ENCODE data around the gene LOXL4. TPM values are rescaled to one million over a fixed set of nuclear protein-coding genes. Genes with fewer than 3 reads are reported as not detected.

LOXL4 gene
- total and polyA plus RNA-seq, 2 experiments from 2014 or later, result 32.7 to 34.4 TPM

- TF ChIP-seq CTCF (IDR thresholded peaks at IDR 0.05; ENCODE audit: poor library complexity) (no peak), EZH2phosphoT487 (IDR thresholded peaks at IDR 0.05; ENCODE audit: low read depth, severe bottlenecking, unreplicated experiment) (no peak), EZH2 (IDR thresholded peaks at IDR 0.05; ENCODE audit: borderline replicate concordance) (no peak)
- 100% methylated on average over 2 of the region's 2 CpGs for WGBS (ENCODE audit: low lambda C conversion rate, missing lambda C conversion rate)
- Histone ChIP-seq H3K27ac (no peak overlapping the region), H3K4me1 (ENCODE audit: insufficient read depth) (no peaks in the 10 kb centered on the region), H3K36me3 (replicated peaks; ENCODE audit: insufficient read depth, low read depth) (no peaks in the 10 kb centered on the region), H4K20me1 (ENCODE audit: insufficient read depth, poor library complexity, severe bottlenecking) (peaks cover 4% of the 10 kb centered on the region), H3K4me2 (no peak overlapping the region), H3K4me3 (no peak overlapping the region), H3K27me3 (no peaks in the 10 kb centered on the region), H2AFZ (no peak overlapping the region), H3K79me2 (peaks cover 10% of the 10 kb centered on the region), H3K9me3 (ENCODE audit: low read depth) (no peaks in the 10 kb centered on the region), H3K9me2 (replicated peaks; ENCODE audit: insufficient read depth) (no peaks in the 10 kb centered on the region)
- no peak for DNase-seq (ENCODE audit: low spot score)
These were observed 59.1 kb downstream of the LOXL4 start for GRCh38 chr10:98208925-98209324.

- 99% methylated on average over 2 of the region's 2 CpGs for WGBS (ENCODE audit: low lambda C conversion rate, missing lambda C conversion rate)
- H3K9me3 ChIP-seq (ENCODE audit: low read depth), result no peaks in the 10 kb centered on the region
- H3K4me2 ChIP-seq, result no peak overlapping the region
- DNase-seq (ENCODE audit: low spot score), result no peak
- H3K27me3 ChIP-seq, result no peaks in the 10 kb centered on the region
- H3K79me2 ChIP-seq, result peaks cover 7% of the 10 kb centered on the region
- H3K27ac ChIP-seq, result no peak overlapping the region
- H2AFZ ChIP-seq, result no peak overlapping the region
- H3K4me3 ChIP-seq, result no peak overlapping the region
- no peaks in the 10 kb centered on the region for H3K4me1 ChIP-seq (ENCODE audit: insufficient read depth)
- H4K20me1 ChIP-seq (ENCODE audit: insufficient read depth, poor library complexity, severe bottlenecking), result peaks cover 4% of the 10 kb centered on the region
- no peaks in the 10 kb centered on the region for H3K9me2 ChIP-seq (replicated peaks; ENCODE audit: insufficient read depth)
- TF ChIP-seq CTCF (IDR thresholded peaks at IDR 0.05; ENCODE audit: poor library complexity), result no peak
- no peak for TF ChIP-seq EZH2 (IDR thresholded peaks at IDR 0.05; ENCODE audit: borderline replicate concordance)
- H3K36me3 ChIP-seq (replicated peaks; ENCODE audit: insufficient read depth, low read depth), result no peaks in the 10 kb centered on the region
These were observed 62.6 kb downstream of the LOXL4 start for GRCh38 chr10:98205351-98205750.

GRCh38 chr10:98202378-98202777 is 65.6 kb downstream of the LOXL4 start:
- Histone ChIP-seq H3K4me3 (no peak overlapping the region), H3K4me2 (no peak overlapping the region), H2AFZ (no peak overlapping the region), H3K4me1 (ENCODE audit: insufficient read depth) (no peaks in the 10 kb centered on the region), H4K20me1 (ENCODE audit: insufficient read depth, poor library complexity, severe bottlenecking) (peaks cover 4% of the 10 kb centered on the region), H3K79me2 (peaks cover 2% of the 10 kb centered on the region), H3K9me2 (replicated peaks; ENCODE audit: insufficient read depth) (no peaks in the 10 kb centered on the region), H3K9me3 (ENCODE audit: low read depth) (no peaks in the 10 kb centered on the region), H3K36me3 (replicated peaks; ENCODE audit: insufficient read depth, low read depth) (no peaks in the 10 kb centered on the region), H3K27ac (no peak overlapping the region), H3K27me3 (no peaks in the 10 kb centered on the region)
- TF ChIP-seq EZH2 (IDR thresholded peaks at IDR 0.05; ENCODE audit: borderline replicate concordance) (no peak), EZH2phosphoT487 (IDR thresholded peaks at IDR 0.05; ENCODE audit: low read depth, severe bottlenecking, unreplicated experiment) (no peak), CTCF (IDR thresholded peaks at IDR 0.05; ENCODE audit: poor library complexity) (no peak)
- DNase-seq (ENCODE audit: low spot score), result no peak
- WGBS (ENCODE audit: low lambda C conversion rate, missing lambda C conversion rate), result 95% methylated on average over 8 of the region's 8 CpGs

GRCh38 chr10:98201760-98202159 is 66.2 kb downstream of the LOXL4 start:
- H3K9me3 ChIP-seq (ENCODE audit: low read depth), result no peaks in the 10 kb centered on the region
- no peak overlapping the region for H3K4me3 ChIP-seq
- H3K4me2 ChIP-seq, result no peak overlapping the region
- H3K27me3 ChIP-seq, result no peaks in the 10 kb centered on the region
- no peak overlapping the region for H2AFZ ChIP-seq
- no peak for DNase-seq (ENCODE audit: low spot score)
- no peak overlapping the region for H3K27ac ChIP-seq
- no peaks in the 10 kb centered on the region for H3K9me2 ChIP-seq (replicated peaks; ENCODE audit: insufficient read depth)
- H3K4me1 ChIP-seq (ENCODE audit: insufficient read depth), result no peaks in the 10 kb centered on the region
- H4K20me1 ChIP-seq (ENCODE audit: insufficient read depth, poor library complexity, severe bottlenecking), result peaks cover 4% of the 10 kb centered on the region
- no peak for TF ChIP-seq EZH2 (IDR thresholded peaks at IDR 0.05; ENCODE audit: borderline replicate concordance)
- no peak for TF ChIP-seq CTCF (IDR thresholded peaks at IDR 0.05; ENCODE audit: poor library complexity)
- TF ChIP-seq EZH2phosphoT487 (IDR thresholded peaks at IDR 0.05; ENCODE audit: low read depth, severe bottlenecking, unreplicated experiment), result no peak
- WGBS (ENCODE audit: low lambda C conversion rate, missing lambda C conversion rate), result 92% methylated on average over 5 of the region's 5 CpGs
- H3K36me3 ChIP-seq (replicated peaks; ENCODE audit: insufficient read depth, low read depth), result no peaks in the 10 kb centered on the region
- peaks cover 2% of the 10 kb centered on the region for H3K79me2 ChIP-seq

Measured in hepatocyte (in vitro differentiated cells).